CD4-positive, alpha-beta T cell treated with Interleukin-4 for 4 hours (primary cell): Measurements from ENCODE around the gene SLC39A1.
A peak's percentile ranks its signal among the peaks of the same experiment; 100 is the strongest.
"Not testable (repeated sequence)": the region's sequence is repeated elsewhere in the genome, so short reads cannot be mapped to it uniquely, and the experiment has no call there.

ENCODE experiments used
- DNase-seq: peaks from one replicate; pipeline ENCODE4 v3.0.0-alpha.2; 2020

The SLC39A1 gene, protein sequence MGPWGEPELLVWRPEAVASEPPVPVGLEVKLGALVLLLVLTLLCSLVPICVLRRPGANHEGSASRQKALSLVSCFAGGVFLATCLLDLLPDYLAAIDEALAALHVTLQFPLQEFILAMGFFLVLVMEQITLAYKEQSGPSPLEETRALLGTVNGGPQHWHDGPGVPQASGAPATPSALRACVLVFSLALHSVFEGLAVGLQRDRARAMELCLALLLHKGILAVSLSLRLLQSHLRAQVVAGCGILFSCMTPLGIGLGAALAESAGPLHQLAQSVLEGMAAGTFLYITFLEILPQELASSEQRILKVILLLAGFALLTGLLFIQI

DNA sequence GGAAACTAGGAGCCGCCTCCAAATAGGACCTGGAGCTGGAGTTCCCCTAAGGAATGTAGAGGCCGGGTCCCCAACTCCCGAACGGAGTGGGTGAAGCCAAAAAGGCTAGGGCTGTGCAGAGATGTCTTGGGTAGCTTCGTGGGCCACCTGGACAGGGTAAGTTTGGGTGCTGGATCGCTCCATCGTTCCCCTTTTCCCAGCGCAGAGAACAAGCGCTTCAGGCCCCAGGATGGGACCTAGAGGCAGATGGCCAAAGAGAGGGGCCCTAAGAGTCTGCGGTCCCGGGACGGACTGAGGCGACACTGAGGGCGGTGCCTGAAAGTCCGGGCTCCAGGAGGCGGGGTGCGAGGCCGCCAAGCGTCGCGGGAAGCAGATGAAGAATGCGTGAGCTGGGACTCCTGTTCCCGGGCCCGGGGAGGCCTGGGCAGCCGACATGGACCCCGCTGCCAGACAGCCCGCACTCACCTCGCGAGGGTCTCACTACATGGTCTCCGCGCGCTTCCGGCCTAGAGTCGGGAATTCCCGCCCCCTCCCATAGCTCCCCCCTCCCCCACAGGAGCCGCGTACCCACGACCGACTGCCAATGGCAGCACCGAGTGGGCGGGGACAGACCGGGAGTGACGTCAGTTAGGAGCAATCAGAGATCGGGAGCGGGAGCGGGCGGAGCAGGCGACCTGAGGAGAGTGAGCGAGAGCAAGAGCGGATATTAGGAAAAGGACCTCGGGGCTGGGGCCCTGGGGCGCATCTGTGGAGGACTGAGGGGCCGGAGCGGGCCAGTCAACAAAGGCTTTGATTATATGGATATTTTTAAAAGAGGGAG, at the start of gene SLC39A1:
Gene SLC39A1 (minus strand): TSS at position 508 of the 820 bp plus-strand sequence. CDS start 822 bp downstream, outside the sequence.
- DNase-seq = peak; percentile 91

DNA sequence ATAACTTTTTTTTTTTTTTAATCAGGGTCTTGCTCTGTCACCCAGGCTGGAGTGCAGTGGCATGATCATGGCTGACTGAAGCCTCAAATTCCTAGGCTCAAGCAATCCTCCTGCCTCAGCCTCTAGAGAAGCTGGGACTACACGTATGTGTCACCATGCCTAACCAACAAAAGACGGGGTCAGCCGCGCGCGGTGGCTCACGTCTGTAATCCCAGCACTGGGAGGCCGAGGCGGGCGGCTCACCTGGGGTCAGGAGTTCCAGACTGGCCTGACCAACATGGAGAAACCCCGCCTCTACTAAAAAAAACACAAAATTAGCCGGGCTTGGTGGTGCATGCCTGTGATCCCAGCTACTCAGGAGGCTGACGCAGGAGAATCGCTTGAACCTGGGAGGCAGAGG, 49.2 kb upstream of the SLC39A1 start:
- not testable (repeated sequence) for DNase-seq

GRCh38 chr1:154012129-154012528, 48.8 kb upstream of the SLC39A1 start:
- DNase-seq = no peak

DNA sequence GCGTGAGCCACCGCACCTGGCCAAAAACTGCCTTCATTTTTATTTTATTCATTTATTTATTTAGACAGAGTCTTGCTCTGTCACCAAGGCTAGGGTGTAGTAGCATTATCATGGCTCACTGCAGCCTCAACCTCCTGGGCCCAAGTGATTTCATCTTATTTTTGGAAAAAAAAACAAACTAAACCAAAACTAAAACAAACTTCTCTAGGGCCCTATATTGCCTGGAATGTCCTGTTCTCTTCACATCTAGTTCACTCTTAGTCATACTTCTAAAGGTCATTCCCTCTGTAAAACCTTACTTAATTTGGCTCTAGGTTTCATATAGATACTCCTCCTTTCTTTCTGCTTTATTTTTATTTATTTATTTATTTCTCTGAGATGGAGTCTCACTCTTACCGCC, 42.8 kb upstream of the SLC39A1 start:
- DNase-seq = no peak

DNA sequence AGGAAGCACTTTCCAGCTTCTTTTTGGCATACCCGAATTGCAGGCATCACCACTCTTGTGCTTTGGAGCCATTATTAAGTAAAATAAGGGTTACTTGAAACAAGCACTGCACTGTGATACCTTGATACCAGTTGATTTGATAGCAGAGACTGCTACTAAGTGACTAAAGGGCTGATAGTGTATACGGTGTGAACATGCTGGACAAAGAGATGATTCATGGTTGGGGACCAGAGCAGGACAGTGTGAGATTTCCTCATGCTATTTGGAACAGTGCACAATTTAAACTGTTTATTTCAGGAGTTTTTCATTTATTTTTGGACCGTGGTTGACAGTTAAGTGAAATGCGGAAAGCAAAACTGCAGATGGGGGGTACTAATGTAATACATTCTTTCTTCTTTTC, 37.1 kb upstream of the SLC39A1 start:
- DNase-seq = no peak

DNA sequence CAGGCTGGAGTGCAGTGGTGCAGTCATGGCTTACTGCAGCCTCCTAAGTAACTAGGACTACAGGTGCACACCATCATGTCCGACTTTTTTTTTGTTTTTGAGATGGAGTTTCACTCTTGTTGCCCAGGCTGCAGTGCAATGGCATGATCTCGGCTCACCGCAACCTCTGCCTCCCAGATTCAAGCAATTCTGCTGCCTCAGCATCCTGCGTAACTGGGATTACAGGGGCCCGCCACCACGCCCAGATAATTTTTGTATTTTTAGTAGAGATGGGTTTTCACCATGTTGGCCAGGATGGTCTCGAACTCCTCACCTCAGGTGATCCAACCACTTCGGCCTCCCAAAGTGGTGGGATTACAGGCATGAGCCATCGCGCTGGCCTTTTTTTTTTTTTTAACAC, 33.5 kb upstream of the SLC39A1 start:
- DNase-seq = not testable (repeated sequence)

DNA sequence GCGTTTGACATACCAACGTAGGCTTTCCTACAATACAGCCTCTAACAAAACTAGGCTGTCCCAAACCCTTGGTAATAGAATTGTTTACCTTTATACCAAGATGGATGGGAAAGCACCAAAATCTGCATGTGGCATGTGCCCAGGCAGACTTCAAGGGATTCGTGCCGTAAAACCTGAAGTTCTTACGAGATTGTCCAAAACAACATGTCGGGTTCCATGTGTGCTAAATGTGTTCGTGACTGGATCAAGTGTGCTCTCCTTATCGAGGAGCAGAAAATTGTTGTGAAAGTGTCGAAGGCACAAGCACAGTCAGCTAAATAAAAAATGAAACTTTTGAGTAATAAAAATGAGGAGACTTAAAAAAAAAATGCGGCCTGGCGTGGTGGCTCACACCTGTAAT, 32.3 kb upstream of the SLC39A1 start:
- no peak for DNase-seq

GRCh38 chr1:153995202-153995601, 31.9 kb upstream of the SLC39A1 start:
- no peak for DNase-seq

DNA sequence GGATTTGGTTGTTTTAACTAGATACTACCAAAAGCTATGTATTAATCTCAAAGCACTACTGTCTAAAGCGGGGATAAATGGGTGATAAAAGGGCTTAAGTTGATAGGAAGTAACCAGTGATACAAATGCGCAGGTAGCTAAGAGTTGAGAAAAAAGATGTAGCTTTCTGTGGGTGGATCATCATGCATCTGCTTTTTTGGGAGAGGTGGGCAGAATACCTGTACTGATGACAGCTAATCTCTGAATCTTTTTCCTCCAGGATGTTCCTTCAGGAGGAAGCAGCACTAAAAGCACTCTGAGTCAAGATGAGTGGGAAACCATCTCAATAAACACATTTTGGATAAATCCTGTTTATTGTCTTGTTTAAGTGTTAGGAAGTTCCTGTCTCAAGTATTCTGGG, 28.5 kb upstream of the SLC39A1 start:
- DNase-seq = no peak

DNA sequence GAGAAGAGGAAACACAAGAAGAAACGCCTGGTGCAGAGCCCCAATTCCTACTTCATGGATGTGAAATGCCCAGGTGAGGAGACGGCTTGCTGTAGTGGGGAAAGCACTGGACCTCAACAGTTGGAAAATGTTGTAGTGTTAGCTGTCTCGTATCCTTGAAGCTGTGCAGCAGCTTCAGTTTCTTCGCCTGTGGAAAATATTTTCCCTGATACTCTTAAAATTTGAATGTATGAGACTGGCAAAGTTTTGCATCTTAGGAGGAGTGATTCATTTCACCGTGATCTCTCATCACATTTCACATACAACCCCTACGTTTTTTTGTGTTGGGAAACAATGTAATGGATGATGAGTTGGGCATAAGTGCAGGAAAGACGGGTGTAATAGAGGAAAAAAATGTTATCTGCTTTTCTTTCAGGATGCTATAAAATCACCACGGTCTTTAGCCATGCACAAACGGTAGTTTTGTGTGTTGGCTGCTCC, 27.9 kb upstream of the SLC39A1 start:
- DNase-seq = no peak

DNA sequence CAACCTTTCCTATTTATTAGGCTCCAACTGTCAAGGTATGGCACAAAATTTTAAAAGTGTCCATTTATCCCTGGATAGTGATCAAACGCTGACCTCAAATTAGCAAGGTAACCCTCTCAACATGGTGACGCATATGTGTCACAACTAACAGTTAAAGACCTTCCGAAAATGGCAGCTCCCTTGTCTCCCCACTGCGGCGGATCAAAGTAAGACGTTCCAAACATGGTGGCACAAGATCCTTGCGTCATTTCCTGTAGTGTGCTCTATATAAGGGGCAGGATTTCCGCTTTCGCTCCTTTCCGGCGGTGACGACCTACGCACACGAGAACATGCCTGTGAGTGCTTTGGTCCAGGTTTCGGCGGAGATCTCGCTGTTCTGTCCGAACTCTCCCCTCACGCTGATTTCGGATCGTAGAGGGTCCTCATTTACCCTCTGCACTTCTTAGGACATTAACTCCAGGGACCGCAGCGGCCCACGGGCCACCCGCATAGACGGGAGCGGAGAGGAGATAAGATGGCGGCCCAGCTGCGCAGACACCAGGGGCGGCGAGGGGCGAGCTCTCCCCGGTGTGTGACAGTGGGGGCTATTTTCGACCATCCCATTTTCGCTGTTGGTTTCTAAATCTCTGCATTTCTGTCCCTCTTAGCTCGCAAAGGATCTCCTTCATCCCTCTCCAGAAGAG, 27.3 kb upstream of the SLC39A1 start, which contains the start of gene RPS27:
Gene RPS27 (plus strand): TSS at position 295 of the 683 bp plus-strand sequence. CDS start 35 bp downstream, at position 330.
- peak; percentile 98 for DNase-seq

DNA sequence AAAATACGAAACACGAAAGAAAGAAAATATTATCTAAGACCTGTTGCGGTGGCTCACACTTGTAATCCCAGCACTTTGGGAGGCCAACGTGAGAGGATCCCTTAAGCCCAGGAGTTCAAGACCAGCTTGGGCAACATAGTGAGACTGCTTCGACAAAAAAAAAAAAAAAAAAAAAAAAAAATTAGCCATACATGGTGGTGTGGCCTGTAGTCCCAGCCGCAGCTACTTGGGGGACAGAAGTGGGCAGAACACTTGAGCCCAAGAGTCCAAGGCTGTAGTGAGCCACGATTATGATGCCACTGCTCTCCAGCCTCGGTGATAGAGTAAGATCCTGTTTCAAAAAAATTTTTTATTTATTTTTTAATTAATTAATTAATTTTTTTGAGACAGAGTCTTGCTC, 24.3 kb upstream of the SLC39A1 start:
- DNase-seq = no peak

- no peak for DNase-seq
Measured at GRCh38 chr1:153985941-153986761, 22.8 kb upstream of the SLC39A1 start, which contains the start of gene RAB13. Gene RAB13, minus strand, starts transcription at chr1:153986339. Its CDS starts 103 bp downstream, at chr1:153986236.

- DNase-seq = peak; percentile 33
Measured at GRCh38 chr1:153985341-153985912, 22.1 kb upstream of the SLC39A1 start.

- no peak for DNase-seq
Measured at GRCh38 chr1:153984123-153984894, 21.0 kb upstream of the SLC39A1 start.

GRCh38 chr1:153981735-153982134, 18.4 kb upstream of the SLC39A1 start:
- not testable (repeated sequence) for DNase-seq

DNA sequence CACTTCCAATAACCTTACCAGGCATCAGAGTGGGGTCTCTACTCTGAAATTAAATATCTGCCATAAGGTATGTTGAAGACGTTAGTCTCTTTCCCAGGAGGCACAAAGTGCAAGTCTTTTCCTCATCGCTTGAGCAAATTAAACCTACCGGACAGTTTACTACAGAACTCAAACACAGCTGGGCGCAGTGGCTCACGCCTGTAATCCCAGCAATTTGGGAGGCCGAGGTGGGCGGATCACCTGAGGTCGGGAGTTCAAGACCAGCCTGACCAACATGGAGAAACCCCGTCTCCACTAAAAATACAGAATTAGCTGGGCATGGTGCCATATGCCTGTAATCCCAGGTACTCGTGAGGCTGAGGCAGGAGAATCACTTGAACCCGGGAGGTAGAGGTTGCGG, 15.8 kb upstream of the SLC39A1 start:
- not testable (repeated sequence) for DNase-seq

DNA sequence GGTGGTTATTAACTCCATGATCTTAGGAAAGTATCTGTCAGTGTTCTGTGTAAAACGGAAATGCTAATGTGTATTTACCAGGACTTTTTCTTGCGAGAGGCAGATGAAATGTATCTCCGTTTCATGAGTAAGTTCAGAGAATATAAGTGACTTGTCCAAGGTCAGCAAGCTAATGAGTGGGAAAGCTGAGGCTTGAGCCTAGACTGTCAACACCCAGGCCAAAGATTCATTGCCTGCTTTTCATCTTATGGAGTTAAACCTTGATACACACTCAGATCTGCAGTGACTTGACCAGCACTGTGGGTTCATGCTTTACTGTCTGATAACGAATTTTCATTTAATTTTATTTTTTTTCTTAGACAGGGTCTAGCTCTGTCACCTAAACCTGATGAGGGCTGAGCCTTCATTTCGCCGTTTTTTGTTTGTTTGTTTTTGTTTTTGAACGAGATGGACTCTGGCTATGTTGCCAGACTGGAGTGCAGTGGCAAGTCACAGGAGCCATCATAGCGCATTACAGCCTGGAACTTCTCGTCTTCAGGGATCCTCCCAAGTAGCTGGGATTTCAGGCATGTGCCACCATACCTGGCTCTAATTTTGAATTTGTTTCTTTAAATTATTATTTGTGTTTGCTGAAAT, 15.1 kb upstream of the SLC39A1 start:
- DNase-seq = no peak

- DNase-seq = peak; percentile 79
Measured at GRCh38 chr1:153977250-153978240, 14.2 kb upstream of the SLC39A1 start, which contains the start of gene JTB. Gene JTB, minus strand, starts transcription at chr1:153977674. Its CDS starts 422 bp downstream, at chr1:153977252.
